A673 (cell line): ENCODE data around the gene THAP4. TPM values are rescaled to one million over a fixed set of nuclear protein-coding genes. Genes with fewer than 3 reads are reported as not detected.
A peak's percentile ranks its signal among the peaks of the same experiment; 100 is the strongest.

Source experiments
- BruUV-seq: library from RNA; stranded (reverse); fragments of 400-500 nt; replicated peaks from 2 replicates; lab custom pipeline; 2021; lab: Mats Ljungman, UMichigan
- CTCF ChIA-PET: fragments of 300-600 bp; sonication (Branson Sonifier 250); formaldehyde crosslinking; loops from one replicate; lab custom pipeline; 2022; ENCODE audit warnings: antibody characterized with exemption; lab: Charles Lee
- POLR2A ChIA-PET: fragments of 300-600 bp; sonication (Branson Sonifier 250); formaldehyde crosslinking; loops from one replicate; lab custom pipeline; 2022; ENCODE audit warnings: antibody characterized with exemption; ENCODE audit not compliant: low non-redundant PET; lab: Charles Lee
- DNase-seq: peaks from one replicate; pipeline ENCODE4 v3.0.0-alpha.2; 2015; ENCODE audit warnings: low spot score
- H3K27ac ChIP-seq: fragments of 200-600 bp; sonication (generic); 2 replicates; pipeline ENCODE4 v1.5.1; 2016; ENCODE audit warnings: mixed run types, low read depth, mild to moderate bottlenecking, mixed read lengths, antibody characterized with exemption, low read length; ENCODE audit not compliant: poor library complexity, severe bottlenecking
- H3K27me3 ChIP-seq: fragments of 200-600 bp; sonication (generic); replicated peaks from 2 replicates; pipeline ENCODE4 v1.6.1; 2017; ENCODE audit warnings: mixed run types, low read depth, mild to moderate bottlenecking, mixed read lengths, antibody characterized with exemption, low read length; ENCODE audit not compliant: insufficient read depth, poor library complexity
- H3K36me3 ChIP-seq: fragments of 200-600 bp; sonication (generic); 2 replicates; pipeline ENCODE4 v1.6.1; 2016; ENCODE audit warnings: mixed run types, mild to moderate bottlenecking, mixed read lengths, antibody characterized with exemption, low read length; ENCODE audit not compliant: insufficient read depth, poor library complexity, severe bottlenecking
- H3K4me1 ChIP-seq: fragments of 200-600 bp; sonication (generic); 2 replicates; pipeline ENCODE4 v1.6.1; 2017; ENCODE audit warnings: mixed run types, mild to moderate bottlenecking, mixed read lengths, antibody characterized with exemption, low read length; ENCODE audit not compliant: insufficient read depth, poor library complexity, severe bottlenecking
- H3K4me3 ChIP-seq: fragments of 200-600 bp; sonication (generic); 2 replicates; pipeline ENCODE4 v1.5.1; 2016; ENCODE audit warnings: low read depth, mixed run types, mild to moderate bottlenecking, mixed read lengths, low read length; ENCODE audit not compliant: poor library complexity, severe bottlenecking
- H3K9me3 ChIP-seq: fragments of 200-600 bp; sonication (generic); 2 replicates; pipeline ENCODE4 v1.6.1; 2016; ENCODE audit warnings: mixed run types, low read depth, mild to moderate bottlenecking, mixed read lengths, antibody characterized with exemption, low read length; ENCODE audit not compliant: poor library complexity, severe bottlenecking
- CTCF ChIP-seq: fragments of 300-800, 200-600 bp; sonication (generic); conservative IDR thresholded peaks from 2 replicates; pipeline ENCODE4 v1.5.1; 2017; ENCODE audit warnings: low read depth, mild to moderate bottlenecking, antibody characterized with exemption, low read length, moderate library complexity, mixed read lengths
- EZH2 ChIP-seq: fragments of 200-600 bp; sonication (generic); IDR thresholded peaks from 2 replicates; pipeline ENCODE4 v1.6.1; 2017; ENCODE audit warnings: borderline replicate concordance, low read depth, mild to moderate bottlenecking, mixed read lengths, antibody characterized with exemption, low read length; ENCODE audit not compliant: poor library complexity, severe bottlenecking
- intact Hi-C: fragments of 100-400 bp; cut with micrococcal nuclease; formaldehyde crosslinking; loops from one replicate; pipeline ENCODE4 v1.10.0; 2022; ENCODE audit not compliant: unreplicated experiment
- total RNA-seq: library from RNA; stranded (reverse); gene quantifications from 2 replicates; pipeline ENCODE4 v1.2.3, GENCODE V29; 2021

Gene THAP4
- total RNA-seq, 1 experiment from 2014 or later, result 82.0 TPM

DNA sequence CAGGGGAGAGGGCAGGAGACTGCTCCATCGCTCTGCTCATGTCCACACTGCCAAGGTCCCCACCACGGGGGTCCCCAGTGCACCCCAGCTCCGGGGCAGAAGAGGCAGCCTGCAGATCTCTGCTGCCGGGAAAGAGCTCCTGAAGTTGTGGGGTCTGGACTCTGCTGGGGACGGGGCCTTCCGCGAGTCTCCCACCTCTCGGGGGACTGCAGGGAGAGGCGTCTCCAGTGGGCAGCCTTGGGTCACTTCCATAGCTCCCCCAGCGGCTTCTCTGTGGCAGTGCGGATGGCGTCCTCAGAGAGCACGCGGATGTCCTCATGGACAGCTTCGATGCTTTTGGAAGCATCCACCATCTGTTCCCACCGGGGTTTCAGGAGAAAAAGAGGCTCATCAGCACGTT, 38.9 kb upstream of the THAP4 start:
- Histone ChIP-seq H3K27ac (no peak overlapping the region), H3K36me3 (peaks cover 58% of the 10 kb centered on the region), H3K4me3 (no peak overlapping the region), H3K27me3 (no peaks in the 10 kb centered on the region), H3K4me1 (no peaks in the 10 kb centered on the region), H3K9me3 (no peaks in the 10 kb centered on the region)
- no TSS peak for BruUV-seq
- CTCF ChIA-PET, result interaction anchor here (1.1 kb wide), 1 partner anchor 11 kb away, joined by 6 read pairs; no protein-coding TSS in a partner anchor
- POLR2A ChIA-PET, result no interaction called here
- TF ChIP-seq CTCF (0 out of 2 replicates have a peak, but pooled peaks have one; percentile 22), EZH2 (no peak)
- intact Hi-C loops, result no loop called here
- no peak for DNase-seq

DNA sequence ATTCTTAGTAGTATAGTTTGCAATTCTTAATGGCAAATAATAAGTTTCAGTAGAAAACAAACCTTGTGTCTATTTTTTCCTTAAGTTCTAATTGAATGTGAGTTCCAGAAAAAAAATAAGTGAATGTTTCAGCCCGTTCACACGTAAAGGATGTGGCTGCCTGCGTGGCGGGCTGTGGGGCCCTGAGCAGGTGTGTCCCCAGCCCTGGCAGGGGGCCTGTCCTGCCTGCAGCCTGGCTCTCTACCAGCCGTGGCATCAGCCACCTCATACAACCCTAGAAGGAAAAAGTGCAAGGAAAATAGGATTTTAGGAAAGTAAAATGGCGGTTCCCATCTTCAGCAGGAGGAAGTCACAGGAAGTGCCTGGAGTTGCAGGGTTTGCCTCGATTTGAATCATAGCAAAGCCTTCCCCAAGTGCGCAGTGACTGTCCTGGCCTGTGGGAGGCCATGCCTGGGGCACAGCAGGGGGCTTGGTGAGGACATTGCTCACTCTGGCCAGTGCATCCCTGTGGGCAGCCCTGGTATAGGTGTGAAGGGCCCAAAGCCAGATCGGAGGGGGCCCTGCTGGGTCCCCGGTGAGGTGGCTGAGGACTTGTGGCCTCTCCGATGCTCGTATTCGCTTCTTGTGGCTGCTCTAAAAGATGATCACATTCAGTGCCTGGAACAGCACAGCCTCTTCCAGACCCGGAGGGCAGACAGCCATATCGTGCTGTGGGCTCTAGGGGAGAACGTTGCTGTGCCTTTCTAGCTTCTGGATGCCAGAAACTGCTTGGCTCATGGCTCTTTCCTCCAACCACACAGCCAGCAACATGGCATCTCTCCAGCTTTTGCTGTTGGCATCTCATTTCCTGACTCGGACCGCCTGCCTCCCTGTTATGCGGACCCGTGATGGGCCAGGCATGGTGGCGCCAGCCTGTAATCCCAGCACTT, 37.1 kb upstream of the THAP4 start:
- intact Hi-C loops, result no loop called here
- DNase-seq, result no peak
- BruUV-seq, result no TSS peak

GRCh38 chr2:241673189-241673663, 36.3 kb upstream of the THAP4 start:
- H3K36me3 ChIP-seq, result peaks cover 34% of the 10 kb centered on the region
- no peak for DNase-seq
- H3K4me3 ChIP-seq, result no peak overlapping the region
- ChIA-PET POLR2A (no interaction called here), CTCF (no interaction called here)
- no peaks in the 10 kb centered on the region for H3K27me3 ChIP-seq
- TF ChIP-seq CTCF, result no peak
- H3K27ac ChIP-seq, result no peak overlapping the region
- H3K9me3 ChIP-seq, result no peaks in the 10 kb centered on the region
- intact Hi-C loops, result no loop called here
- BruUV-seq, result no TSS peak
- no peaks in the 10 kb centered on the region for H3K4me1 ChIP-seq

More for the DNA sequence above, 37.1 kb upstream of the THAP4 start:
- Histone ChIP-seq H3K4me3 (no peak overlapping the region), H3K27ac (peak overlapping the region; percentile 42), H3K27me3 (no peaks in the 10 kb centered on the region), H3K4me1 (no peaks in the 10 kb centered on the region), H3K9me3 (no peaks in the 10 kb centered on the region), H3K36me3 (peaks cover 41% of the 10 kb centered on the region)
- ChIA-PET POLR2A (no interaction called here), CTCF (no interaction called here)
- TF ChIP-seq EZH2, result no peak
- TF ChIP-seq CTCF, result no peak
